ENCODE data around the gene CDC42SE2.
"Not testable (repeated sequence)": the region's sequence is repeated elsewhere in the genome, so short reads cannot be mapped to it uniquely, and the experiment has no call there.

The CDC42SE2 gene

GRCh38 chr5:131252824-131253171 is 11.1 kb upstream of the CDC42SE2 start:
- DNase-seq = no peak

GRCh38 chr5:131254025-131254424 is 9.8 kb upstream of the CDC42SE2 start:
- DNase-seq = not testable (repeated sequence)

- DNase-seq = no peak
These were observed 9.1 kb upstream of the CDC42SE2 start for GRCh38 chr5:131254741-131255140.

DNA sequence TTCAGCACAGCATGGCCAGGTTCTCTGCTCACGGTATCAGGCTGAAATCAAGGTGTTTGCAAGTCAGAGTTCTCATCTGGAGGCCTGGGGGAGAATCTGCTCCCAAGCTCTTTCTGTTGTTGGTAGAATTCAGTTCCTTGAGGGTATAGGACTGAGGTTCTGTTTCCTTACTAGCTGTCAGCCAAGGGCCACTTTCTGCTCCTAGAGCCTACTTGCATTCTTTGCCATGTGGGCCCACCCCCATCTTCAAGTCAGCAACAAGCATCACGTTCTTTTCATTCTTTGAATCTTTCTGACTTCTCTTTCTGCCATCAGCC is 7.4 kb upstream of the CDC42SE2 start:
- DNase-seq = no peak

DNA sequence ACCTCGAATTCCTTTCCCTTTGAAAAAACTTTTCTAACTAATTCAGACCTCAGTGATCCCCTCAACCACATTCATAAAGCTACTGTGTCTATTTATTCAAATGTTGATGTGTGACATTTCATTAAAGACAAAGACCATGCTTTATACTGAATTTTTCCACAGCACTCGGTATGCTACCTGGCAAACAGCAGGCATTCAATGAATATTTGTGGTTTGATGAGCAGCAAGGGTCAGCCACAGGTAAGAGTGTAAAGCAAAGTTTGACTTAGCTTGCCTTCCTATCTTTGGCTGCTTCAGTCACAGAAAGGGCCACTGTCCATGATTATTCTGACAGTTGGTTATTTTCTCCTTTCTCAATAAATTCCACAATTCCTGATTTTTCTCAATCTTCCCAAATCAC is 5.1 kb upstream of the CDC42SE2 start:
- DNase-seq = no peak

DNA sequence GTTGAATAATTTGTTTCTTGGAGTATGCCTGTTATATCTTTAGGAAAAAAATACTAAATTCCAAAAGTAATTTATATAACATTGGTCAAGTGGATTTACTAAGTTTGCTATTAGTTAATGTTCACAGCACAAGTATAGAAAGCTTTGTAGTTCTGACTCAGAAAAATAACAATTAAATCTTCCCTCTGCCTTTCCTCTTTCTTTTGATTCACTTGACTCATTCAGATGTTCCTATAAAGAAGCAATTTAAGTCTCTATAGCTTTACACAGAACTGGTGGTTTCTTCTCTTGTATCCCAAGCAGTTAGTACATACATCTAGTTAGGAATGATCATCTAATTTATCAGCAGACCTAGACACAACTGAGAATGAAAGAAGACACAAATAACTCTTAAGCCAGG is 4.5 kb upstream of the CDC42SE2 start:
- DNase-seq = no peak

DNA sequence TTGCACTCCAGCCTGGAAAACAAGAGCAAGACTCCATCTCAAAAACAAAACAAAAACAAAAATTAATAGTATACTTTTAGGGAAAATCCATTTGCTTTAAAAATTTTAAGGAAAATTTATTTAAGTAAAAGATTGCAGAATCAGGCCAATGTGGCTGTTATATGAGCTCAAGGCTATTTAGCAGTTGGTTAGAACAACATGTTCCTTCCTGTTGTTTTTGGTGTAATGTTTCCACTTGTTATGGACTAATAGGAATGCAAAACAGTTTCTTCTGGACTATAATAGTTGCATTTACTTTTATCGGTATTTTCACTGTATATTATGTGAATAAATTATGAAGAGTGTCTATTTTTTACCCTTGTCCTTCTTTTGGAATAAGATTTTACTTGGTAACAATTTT is 3.0 kb upstream of the CDC42SE2 start:
- no peak for DNase-seq

DNA sequence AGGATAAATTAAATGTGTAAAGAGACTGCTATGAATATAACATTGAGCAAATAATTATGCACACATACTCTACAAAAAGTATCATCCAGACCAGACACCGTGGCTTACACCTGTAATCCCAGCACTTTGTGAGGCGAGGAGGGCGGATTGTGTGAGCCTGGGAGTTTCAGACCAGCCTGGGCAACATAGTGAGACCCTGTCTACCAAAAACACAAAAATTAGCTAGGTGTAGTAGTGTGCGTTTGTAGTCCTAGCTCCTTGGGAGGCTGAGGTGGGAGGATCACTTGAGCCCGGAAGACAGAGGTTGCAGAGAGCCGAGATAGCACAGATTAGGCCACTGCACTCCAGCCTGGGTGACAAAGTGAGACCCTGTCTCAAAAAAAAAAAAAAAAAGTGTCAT is 2.4 kb upstream of the CDC42SE2 start:
- no peak for DNase-seq

GRCh38 chr5:131262953-131263541 is 806 bp upstream of the CDC42SE2 start:
- peak in 1 of 2 experiments; percentile 14 for DNase-seq

GRCh38 chr5:131264451-131265099 is 722 bp downstream of the CDC42SE2 start:
- DNase-seq = peak; percentile 42 to 44

GRCh38 chr5:131265311-131265803 is 1.5 kb downstream of the CDC42SE2 start:
- peak in 1 of 2 experiments; percentile 9 for DNase-seq

DNA sequence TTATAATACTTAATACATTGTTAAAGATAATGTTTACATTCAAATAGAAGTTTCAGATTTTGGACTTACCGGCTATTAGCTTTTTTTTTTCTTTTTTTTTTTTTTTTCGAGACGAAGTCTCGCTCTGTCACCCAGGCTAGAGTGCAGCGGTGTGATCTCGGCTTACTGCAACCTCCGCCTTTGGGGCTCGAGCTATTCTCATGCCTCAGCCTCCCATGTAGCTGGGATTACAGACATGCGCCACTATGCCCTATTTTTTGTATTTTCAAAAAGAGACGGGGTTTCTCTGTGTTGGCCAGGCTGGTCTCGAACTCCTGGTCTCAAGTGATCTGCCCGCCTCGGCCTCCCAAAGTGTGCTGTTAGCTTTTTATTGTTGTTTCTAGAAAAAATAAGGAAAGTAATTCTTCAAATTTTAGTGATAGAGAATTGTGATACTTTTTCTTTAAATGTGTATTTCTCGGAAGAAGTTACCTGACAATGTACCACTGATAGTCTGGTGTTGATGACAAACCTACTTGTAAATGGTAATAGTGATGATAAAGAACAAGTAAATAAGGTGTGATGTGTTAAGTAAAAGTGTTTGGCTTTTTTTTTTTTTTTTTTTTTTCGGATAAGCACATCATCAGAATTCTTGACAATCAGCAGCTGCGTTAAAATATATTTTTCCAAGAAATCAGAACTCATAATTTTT is 2.7 kb downstream of the CDC42SE2 start:
- no peak for DNase-seq

GRCh38 chr5:131268758-131269370 is 5.0 kb downstream of the CDC42SE2 start:
- DNase-seq = no peak

DNA sequence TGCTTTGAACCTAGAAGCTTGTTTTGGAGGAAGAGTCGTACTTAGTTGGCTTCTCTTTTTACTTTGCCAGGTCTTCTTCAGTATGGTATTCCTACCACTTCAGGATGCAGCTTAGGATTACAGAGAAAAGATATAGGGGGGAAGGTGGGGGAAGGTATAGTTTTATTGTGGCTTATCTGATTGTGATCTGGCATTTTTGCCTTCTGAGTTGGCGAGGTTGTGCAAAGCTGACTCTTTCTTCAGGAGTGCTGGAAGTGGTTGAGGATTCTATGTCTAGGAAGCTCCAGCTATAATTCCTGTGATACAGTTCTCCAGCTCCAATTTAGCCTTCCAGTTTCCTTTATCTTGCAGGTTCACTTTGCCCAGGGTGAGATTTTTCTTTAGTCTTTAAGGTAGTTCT is 7.0 kb downstream of the CDC42SE2 start:
- DNase-seq = no peak

DNA sequence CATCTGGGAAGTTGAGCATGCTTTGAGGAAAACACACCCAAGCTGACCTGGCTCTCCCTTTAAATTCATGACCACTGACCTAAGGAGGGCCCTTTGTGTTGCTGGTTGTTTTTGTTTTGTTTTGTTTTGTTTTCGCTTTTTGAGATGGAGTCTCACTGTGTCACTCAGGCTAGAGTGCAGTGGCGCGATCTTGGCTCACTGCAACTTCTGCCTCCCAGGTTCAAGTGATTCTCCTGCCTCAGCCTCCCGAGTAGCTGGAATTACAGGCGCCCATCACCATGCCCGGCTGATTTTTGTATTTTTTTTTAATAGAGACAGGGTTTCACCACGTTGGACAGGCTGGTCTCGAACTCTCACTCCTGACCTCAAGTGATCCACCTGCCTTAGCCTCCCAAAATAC is 8.0 kb downstream of the CDC42SE2 start:
- DNase-seq = not testable (repeated sequence)

- no peak for DNase-seq
These were observed 8.5 kb downstream of the CDC42SE2 start for GRCh38 chr5:131272307-131272706.

DNA sequence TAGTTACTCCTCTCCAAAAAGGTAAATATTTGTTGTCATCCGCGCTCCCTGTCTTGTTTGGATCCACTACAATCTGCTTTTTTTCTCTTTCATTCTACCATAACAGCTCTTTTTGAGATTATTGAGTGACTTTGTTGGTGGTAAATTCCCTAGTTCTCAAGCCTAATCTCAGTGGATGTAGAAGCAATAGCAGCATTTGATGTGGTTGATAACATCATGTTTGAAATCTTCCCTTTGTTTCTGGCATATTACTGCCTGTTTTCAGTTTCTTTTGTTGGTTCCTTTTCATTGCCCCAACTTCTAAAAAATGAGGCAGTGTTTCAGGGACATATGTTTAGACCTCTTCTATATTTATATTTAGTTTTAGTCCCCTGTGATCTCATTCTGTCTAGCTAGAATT is 8.9 kb downstream of the CDC42SE2 start:
- no peak for DNase-seq

DNA sequence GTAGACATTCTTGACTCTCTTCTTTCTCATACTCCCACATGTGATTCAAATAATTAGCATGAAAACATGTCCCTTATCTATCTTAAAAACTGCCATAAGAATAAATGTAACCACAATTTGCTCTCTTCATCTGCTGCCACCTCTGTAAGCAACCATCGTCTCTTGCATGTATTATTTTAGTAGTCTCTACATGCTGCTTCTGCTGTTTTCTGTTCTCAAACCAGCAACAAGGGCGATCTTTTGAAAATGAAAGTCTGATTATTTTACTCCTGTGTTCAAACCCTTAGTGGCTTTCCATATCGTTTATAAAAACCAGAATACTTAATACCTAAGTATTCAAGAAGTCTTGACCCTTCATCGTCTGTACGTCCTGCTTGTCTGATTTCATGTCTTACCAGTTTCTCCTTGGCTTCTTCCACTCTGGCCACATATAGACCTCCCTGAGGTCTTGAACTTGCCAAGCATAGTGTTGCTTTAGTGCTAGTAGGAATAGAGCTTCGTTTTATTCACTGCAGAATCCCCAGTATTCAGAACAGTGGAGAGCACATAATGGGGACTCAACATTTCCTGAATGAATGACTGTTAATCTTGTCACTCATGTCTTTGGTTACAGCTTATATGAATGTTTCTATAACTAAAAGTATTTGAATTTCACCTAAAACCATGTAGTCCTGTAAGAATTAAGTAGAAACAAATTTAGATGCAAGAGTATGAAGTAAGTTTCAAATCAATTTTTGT is 10.6 kb downstream of the CDC42SE2 start:
- no peak for DNase-seq

DNA sequence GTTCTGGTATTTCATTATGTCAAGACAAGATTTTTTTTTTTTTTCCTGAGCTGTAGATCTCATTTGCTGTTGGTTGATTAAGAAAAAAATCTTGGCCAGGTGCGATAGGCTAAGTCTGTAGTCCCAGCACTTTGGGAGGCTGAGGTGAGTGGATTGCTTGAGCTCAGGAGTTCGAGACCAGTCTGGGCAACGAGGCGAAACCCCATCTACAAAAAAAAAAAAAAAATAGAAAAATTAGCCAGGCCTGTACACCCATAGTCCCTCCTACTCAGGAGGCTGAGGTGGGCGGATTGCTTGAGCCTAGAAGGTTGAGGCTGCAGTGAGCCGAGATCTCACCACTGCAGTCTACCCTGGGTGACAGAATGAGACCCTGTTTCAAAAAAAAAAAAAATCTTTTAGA is 12.2 kb downstream of the CDC42SE2 start:
- DNase-seq = no peak

DNA sequence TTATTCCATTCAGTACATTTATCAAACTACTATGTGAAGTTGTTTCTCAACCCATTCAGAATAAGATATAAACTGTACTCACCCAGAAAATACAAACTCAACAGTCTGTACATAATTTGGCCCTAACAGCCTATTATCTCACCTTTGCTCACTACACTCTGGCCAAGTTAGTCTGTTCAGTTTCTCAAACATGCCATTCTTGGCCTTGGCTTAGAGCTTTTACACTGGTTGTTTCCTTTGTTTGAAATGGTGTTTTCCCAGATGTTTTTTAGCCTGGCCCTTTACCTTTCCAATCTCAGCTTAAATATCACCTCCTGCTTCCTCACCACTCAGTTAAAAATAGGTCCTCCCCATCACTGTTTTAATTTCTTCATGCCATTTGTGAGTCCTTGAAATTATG is 13.6 kb downstream of the CDC42SE2 start:
- DNase-seq = no peak

DNA sequence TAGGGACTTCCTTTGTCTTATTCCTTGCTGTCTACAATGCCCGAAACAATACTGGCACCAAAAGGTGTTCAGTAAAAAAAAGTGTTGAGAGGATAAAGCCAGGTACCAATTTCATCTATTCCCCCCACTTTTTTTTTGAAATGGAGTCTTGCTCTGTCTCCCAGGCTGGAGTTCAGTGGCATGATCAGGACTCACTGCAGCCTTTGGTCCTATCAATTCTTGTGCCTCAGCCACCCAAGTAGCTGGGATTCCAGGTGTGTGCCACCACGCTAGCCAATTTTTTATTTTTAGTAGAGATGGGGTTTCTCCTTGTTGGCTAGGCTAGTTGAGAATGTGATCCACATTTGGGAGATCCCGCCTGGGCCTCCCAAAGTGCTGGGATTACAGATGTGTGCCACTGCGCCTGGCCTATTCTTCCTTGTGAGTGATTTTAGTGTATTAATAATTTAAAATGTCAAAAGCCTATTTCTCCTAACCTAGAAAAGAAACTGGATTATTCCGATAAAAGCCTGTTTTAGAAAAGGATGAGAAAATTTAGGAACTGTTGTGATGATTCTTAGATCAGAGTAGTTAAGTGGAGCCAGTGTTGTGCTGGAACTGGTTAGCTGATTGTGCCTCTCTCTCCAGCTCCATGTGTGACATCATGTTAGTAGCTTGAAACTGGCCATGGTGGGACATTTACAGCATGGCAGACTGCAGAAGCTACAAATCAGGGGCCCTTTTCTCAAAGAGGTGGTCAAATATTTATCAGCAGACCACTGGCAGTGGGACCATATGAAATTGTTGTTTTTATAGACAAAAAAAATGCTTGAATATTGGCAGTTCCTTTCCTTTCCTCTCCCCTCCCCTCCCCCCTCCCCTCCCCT is 14.3 kb downstream of the CDC42SE2 start:
- no peak for DNase-seq

DNA sequence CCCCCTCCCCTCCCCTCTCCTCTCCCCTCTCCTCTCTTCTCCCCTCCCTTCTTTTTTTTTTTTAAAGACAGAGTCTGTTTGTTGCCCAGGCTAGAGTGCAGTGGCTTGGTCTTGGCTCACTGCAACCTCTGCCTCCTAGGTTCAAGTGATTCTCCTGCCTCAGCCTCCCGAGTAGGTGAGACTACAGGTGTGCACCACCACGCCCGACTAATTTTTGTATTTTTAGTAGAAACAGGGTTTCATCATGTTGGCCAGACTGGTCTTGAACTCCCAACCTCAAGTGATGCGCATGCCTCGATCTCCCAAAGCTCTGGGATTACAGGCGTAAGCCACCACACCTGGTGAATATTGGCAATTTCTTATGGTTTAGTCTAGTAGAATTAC is 14.9 kb downstream of the CDC42SE2 start:
- DNase-seq = not testable (repeated sequence)

Measured in SHP77 (cell line).